ENCODE measurements around the gene PICK1.

Gene PICK1

DNA sequence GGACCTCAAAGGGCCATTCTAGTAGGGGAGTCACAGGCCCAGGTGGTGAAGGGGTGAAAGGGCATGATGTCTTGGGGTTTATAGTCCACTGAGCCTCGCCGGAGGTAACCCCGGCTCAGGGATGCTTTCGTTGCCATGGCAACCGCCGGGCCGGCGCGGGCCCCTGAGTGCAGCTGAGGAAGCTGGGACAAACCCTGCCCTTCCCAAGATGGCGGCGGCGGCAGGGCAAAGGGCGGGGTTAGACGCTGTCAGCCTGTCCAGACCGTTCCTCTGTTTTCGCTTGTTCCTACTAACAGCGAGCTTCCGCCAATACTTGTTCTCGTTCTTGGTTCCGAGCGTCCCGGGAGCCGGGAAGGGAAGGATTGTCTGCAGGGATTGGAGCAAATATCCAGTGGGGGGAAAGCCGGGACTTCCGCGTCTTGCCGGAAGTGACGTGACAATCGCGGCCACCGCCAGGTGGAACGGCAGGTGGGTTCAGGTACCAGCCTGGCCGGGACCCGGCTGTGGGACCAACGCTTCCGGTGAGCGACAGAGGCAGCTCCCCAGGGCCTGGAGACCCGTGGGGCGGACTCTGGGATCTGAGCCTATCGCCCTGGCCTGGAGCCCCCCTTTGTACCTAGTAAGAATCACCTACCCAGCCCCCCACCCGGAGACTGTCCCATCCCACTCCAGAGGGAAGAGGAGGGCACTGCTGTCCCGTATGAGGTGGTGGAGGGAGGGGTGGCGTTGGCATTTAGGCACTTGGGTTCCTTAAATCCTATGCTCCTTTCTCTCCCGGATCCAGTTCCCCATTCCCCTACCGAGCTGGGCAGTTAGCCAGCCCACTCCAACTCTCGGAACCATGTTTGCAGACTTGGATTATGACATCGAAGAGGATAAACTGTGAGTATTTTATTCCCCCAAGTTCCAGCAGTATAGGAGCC is at the start of gene PICK1:
PICK1 (plus strand) TSS at position 436 of the 923 bp plus-strand sequence; CDS start at position 842, 406 bp downstream.
- peak; percentile 95 for DNase-seq (ENCODE audit: low spot score)

GRCh38 chr22:38009000-38009806 is 48.0 kb upstream of the PICK1 start:
- DNase-seq (ENCODE audit: low spot score): no peak

- DNase-seq (ENCODE audit: low spot score): no peak
These were observed 44.6 kb upstream of the PICK1 start for GRCh38 chr22:38012604-38013072.

GRCh38 chr22:38014083-38014482 is 43.1 kb upstream of the PICK1 start:
- DNase-seq (ENCODE audit: low spot score): no peak

DNA sequence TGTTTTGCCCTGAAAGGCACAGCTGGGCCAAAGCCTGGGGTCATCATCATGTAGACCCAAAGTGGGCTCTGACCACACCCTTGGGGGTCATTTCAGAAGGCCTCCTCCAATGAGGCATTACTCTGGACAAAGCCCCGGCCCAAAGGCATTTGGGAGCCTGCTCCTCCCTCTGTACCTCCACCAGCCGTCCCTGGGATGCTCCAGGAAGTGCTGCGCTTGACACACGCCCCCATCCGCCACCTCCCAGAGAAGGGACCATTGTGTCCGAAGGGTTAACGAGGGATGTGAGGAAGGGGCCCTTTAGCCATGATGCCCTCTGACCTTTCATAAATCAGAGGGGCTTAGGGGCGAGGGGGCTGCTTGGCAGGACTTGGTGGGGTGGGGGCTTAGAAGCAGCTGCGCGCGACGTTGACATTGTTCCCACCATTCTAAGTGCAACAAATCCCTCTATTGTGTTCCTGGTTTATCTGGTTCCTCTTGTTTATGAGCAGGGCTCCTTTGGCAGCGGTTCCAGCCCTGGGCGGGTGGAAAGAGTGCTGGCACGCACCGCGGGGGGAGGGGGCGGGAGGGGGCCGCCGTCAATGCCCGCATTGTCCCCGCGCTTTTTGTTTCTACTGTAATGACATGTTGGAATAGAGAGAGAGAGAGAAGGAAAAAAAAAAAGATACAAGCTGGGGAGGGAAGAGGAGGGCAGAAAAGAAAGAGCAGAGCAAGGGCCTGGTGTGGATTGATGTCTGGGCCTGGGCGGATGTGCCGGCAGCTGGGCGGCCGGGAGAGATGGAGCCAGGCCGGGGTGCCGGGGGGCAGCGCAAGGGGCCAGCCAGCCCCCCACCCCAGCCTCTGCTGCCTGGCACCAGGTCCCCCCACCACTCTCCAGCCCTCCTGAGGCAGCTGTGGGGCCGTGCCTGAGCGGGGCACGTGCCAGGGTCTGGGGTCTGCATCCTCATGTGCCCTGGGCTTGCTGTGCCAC is 40.7 kb upstream of the PICK1 start:
- peak; percentile 60 for DNase-seq (ENCODE audit: low spot score)

DNA sequence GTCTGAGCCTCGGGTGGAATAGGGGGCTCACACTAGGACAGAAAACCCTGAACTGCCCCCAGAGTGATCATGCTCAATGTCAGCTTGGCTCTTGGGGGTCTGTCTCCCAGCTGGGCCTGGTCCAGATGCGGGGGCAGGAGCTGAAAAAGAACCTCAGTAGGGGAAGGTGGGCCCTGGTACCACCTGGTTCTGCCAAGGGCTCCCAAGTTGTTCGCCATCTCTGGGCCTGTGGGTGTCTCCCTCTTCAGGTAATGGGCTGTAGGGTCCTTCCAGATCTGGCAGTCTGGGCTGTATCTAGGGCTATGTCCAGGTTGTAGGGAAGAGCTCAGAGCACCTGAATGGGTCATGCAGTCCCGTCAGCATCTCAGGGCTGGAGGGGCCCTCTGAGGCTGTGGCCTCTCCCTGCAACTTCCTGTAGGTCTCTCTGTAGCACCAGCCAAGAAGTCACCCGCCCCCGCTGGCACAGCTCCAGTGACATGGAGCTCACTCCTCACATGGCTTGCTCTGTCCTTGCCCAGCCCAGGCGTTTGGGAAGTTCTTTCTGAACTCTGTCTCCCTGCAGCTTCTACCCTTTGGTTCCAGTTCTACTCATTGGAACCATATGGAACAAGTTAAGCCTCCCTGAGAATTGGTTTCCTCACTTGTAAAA is 39.8 kb upstream of the PICK1 start:
- peak; percentile 79 for DNase-seq (ENCODE audit: low spot score)

DNA sequence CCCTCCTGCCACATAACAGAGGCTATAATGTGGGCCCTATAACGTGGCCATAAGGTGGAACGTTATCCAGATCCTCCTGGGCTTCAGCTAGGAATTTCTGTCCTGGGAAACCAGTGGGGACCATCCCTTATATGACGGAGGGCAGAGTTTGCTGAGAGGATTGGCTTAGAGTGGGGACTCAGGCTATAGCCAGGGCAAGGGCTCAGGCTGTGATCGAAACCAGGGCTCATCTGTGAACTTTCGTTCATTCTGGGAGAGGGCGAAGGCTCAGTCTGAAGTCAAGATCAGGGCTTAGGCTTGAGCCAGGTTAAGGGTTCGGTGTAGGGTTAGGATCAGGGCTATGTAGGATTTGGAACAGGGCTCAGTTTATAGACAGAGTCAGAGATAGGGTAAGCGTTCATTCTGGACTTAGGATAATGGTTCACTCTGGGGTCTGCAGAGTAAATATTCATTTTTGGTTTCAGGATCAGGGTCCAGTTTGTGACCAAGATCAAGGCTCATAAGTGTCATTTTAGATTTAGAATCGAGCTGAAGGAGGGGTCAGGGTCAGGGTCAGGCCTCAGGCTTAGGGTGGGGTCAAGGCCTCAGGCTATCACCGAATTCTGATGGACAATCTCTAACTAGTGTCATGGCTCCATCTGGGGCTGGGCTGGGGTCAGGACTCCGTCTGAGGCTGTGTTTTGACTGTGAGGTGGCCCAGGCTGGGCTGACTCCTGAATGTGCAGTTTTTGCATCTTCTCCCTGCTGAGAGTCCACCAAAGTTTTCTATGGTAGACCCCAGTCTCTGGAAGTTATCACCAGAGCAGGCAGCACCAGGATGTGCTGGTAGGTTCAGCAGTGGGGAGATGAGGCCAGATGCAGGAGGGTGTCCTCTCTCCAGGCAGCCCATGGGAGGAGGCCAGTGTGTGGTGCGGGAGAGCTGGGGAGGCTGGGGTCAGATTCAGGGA is 39.0 kb upstream of the PICK1 start:
- no peak for DNase-seq (ENCODE audit: low spot score)

DNA sequence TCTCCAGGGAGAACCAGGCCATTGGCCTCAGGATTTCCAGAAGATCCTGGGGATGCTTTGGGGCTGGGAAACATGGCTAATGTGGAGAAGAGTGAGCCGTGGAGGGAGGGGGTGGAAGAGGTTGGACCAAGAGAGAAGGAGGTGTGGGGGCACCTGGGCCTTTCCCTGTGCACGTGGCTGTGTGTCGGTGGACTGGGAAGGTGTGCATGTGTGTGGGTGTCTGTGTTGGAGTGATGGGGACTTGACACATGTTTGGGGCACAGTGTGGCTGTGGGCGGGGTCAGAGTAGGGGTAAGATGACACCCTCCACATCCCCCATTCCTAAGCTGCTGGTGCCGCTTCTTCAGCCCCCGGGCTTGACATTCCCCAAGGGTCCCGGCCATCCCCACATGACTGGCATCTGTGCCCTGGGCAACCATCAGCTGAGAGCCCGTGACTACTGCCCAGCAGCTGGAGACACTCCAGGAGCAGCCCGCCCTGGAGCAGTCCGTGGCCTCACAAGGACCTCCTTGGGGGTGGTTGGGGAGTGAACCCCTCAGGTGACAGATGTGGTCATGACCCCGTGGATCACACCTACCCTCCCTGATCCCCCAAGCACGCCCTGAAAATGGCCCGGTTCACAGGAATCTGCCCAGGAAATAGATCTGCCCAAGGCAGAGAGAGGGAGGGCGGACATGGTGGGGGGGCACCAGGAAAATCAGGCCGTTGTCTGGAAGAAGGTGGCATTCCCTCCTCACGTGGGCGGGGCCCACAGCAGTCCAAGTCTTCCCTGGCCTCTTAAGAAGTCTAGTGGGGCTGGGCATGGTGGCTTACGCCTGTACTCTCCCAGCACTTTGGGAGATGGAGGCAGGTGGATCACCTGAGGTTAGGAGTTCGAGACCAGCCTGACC is 38.0 kb upstream of the PICK1 start:
- DNase-seq (ENCODE audit: low spot score): no peak

- DNase-seq (ENCODE audit: low spot score): no peak
These were observed 36.0 kb upstream of the PICK1 start for GRCh38 chr22:38021206-38021605.

DNA sequence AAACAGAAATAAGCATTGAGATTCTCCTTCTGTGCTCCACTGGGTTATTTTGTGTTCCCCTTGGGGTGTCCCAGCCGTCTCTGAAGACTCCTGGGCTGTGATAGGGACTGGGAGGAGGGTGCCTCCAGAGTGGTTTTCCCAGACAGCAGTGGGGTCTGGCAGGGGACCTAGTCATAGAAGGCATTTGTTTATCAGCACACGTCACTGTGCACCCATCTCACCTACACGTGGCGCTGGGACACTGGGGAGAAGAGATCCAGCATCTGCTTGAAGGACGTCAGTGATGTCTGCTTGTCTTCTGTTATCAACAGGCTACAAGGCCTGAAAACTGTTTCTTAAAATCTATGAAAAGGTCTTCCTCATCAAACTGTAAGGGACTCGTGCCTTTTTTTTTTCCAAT is 34.2 kb upstream of the PICK1 start:
- DNase-seq (ENCODE audit: low spot score): no peak

DNA sequence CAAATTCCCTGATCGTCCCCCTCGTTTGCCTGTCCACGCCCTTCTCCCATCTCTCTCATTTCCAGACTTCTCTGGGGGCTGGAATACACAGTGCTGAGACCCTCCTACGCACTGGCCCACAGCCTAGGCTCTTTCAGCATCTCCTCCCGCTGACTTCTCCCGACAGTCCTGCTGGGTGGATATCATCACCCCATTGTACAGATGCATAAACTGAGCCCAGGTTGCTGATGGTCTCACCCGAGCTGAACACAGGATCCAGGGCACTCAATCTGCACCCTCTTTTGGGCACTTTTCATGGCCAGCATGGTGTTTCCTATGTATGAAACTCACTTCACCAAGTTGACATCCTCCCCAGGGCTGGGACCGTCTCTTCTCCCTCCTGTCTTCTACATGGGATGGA is 31.7 kb upstream of the PICK1 start:
- no peak for DNase-seq (ENCODE audit: low spot score)

- no peak for DNase-seq (ENCODE audit: low spot score)
These were observed 30.8 kb upstream of the PICK1 start for GRCh38 chr22:38026130-38027111.

- DNase-seq (ENCODE audit: low spot score): no peak
These were observed 29.7 kb upstream of the PICK1 start for GRCh38 chr22:38027487-38027886.

GRCh38 chr22:38028344-38029130 is 28.7 kb upstream of the PICK1 start:
- DNase-seq (ENCODE audit: low spot score): no peak

DNA sequence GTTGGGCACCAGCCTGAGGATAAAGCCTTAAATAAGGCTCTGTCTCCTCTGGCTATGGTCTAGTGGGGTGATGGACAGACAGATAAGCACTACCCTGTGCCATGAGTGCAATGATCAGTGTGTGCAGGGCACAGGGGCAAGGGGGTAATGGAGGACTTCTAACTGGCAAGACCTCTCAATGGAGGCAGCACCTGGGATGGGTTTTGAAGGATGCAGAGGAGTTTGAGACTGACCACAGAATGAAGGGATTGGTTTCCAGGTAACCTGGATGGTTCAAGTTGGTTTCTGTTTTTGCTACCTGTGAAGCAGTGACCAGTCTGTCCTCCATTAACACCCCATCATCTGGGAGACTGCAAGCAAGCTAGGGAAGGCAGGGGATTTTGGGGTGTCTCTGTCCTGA is 27.8 kb upstream of the PICK1 start:
- no peak for DNase-seq (ENCODE audit: low spot score)

GRCh38 chr22:38029901-38030300 is 27.3 kb upstream of the PICK1 start:
- no peak for DNase-seq (ENCODE audit: low spot score)
